NCI-H2029 treated with DMSO at 0.1 percent for 48 hours (cell line): Measurements from ENCODE around the gene INVS.

Experiments used
- DNase-seq: peaks from one replicate; lab custom pipeline; 2025; lab: John Stamatoyannopoulos, UW

Gene INVS

GRCh38 chr9:100281676-100282387, 182.8 kb downstream of the INVS start:
- DNase-seq = no peak

- DNase-seq = no peak
These were observed 183.3 kb downstream of the INVS start for GRCh38 chr9:100282388-100282719.

DNA sequence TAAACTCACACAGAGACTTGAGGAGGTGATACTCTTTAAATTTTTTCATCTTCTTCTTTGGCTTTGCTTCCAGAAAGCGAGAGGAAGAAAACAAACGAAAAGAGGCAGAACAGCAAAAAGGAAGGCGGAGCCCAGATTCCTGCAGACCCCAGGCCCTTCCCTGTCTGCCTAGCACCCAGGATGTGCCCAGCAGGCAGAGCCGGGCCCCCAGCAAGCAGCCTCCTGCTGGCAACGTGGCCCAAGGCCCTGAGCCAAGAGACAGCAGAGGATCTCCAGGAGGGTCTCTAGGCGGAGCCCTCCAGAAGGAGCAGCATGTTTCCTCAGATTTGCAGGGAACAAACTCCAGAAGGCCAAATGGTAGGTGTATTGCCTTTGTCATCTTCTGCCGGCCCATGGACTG, 185.2 kb downstream of the INVS start:
- DNase-seq = no peak

DNA sequence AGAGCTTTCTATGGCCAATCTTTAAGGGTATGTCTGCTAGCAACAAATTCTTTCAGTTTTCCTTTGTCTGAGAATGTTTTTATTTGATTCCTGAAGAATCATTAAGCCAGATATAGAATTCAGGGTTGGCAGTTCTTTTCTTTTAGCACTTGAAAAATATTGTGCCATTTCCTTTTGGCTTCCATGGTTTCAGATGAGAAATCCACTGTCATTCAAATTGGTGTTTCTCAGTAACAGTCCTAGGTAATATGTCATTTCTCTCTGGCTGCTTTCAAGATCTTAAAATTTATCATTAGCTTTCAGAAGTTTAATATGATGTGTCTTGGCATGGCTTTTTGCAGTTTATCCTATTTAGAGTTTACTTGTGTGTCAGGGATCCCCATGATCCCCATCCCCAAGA, 186.0 kb downstream of the INVS start:
- DNase-seq = no peak

- DNase-seq = no peak
These were observed 186.6 kb downstream of the INVS start for GRCh38 chr9:100285601-100286000.

DNA sequence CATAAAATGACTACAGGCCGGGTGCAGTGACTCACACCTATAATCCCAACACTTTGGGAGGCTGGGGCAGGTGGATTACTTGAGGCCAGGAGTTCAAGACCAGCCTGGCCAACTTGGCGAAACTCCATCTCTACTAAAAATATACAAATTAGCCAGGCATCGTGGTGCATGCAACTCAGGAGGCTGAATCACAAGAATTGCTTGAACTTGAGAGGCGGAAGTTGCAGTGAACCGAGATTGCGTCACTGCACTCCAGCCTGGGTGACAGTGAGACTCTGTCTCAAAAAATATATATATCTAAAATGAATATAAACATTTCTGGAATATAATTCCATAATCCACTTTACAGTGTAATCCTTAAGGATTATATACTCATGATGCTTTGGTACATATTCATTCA, 187.2 kb downstream of the INVS start:
- DNase-seq = no peak

- DNase-seq = no peak
These were observed 188.1 kb downstream of the INVS start for GRCh38 chr9:100287186-100287585.

DNA sequence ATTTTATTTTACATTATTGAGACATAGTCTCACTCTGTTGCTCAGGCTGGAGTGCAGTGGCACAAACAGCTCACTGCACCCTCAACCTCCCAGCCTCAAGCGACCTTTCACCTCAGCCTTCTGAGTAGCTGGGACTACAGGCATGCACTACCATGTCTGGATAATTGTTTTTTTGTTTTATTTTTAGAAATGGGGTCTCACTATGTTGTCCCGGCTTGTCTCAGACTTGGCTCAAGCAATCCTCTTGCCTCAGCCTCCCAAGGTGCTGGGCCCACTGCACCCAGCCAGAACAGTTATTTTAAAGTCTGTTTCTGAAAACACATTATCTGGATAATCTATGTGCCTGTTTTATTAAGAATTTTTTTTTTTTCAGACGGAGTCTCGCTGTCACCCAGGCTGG, 191.7 kb downstream of the INVS start:
- DNase-seq = no peak

- no peak for DNase-seq
These were observed 193.4 kb downstream of the INVS start for GRCh38 chr9:100292414-100292813.

DNA sequence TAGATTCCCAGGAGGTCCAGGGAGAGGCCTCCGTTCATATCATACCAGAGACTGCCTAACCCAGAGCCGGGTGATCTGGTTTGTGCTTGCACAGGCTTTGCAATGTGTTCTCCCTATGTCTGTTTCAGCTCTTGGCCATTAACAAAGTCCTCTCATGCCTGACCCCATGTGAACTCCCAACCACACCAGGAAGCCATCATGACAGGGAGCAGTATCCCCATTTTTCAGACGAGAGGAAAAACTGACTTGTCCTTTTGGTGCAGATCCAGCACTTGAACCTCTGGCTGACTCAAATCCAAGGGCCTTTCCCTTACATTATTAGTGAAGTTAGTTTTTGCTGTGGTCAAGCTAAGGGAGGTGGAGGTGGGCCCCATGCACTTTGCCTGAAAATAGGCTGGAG, 195.3 kb downstream of the INVS start:
- DNase-seq = no peak

DNA sequence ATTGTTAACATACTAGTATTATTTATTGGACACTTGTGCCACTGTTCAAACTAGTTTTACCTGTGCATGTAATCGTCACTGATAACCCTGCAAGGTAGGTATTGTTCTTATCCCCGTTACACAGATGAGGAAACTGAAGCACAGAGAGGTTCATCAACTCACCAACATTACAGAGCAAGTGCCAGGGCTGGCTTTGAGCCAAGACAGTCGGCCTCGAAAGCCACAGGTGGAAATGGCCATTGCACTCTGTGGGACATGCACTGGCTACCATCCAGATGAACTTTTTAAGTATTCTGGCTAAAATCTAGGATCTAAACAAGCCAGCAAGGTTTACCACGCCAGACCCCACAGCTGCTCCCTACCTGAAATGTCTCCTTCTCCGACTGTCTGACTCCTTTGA, 195.8 kb downstream of the INVS start:
- no peak for DNase-seq

DNA sequence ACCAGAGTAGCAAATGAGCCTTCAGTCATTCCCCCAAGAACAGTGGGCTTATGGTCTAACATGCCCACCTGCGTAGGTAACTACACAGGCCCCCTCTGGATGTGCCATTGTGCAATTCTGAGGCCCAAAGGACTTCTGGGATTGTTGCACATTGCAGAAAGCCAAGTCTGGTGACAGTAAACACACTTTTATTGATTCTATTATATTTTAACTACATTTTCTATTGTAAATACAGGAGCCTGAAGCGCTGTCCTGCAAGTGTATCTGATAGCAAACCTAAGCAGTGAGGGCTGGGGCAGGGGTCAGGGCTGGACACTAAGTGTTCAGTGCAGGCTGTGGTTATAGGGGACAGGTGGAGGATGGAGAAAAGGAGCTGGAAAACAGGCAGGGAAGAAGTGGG, 196.2 kb downstream of the INVS start:
- DNase-seq = no peak

DNA sequence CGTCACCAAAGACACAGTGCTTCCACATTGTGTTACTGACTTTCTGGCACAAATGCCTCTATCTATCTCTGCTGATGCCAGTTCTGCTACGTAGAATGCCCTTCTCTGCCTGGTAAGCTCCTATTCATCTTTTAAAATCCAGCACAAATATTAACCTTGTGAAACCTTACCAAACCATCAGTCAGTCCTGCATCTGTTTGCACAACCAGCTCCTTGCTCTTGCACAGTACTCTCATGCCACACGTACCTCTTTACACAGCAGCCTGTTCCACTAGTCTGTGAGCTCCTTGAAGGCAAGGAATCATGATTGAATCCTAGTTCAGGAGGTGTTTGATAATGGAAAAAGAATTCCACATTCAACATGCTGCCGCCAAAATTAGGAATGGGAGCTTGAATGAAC, 197.4 kb downstream of the INVS start:
- DNase-seq = no peak

- no peak for DNase-seq
These were observed 199.3 kb downstream of the INVS start for GRCh38 chr9:100298378-100298777.

GRCh38 chr9:100303747-100304146, 204.7 kb downstream of the INVS start:
- DNase-seq = no peak

GRCh38 chr9:100306283-100306682, 207.2 kb downstream of the INVS start:
- no peak for DNase-seq

DNA sequence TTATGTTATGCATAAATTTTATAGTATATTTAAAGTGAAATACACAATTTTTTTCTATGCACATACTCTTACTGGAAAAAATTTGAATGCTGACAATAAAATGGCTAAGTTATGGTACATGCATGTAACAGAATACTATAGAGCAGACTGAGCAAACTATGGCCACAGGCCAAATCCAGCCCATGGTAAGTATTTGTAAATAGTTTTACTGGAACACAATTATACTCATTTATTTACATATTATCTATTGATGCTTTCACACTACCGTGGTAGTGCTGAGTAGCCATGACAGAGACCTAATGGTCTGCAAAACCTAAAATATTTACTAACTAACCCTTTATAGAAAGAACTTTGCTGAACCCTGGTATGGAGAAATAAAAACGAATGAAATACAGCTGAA, 208.0 kb downstream of the INVS start:
- DNase-seq = no peak

DNA sequence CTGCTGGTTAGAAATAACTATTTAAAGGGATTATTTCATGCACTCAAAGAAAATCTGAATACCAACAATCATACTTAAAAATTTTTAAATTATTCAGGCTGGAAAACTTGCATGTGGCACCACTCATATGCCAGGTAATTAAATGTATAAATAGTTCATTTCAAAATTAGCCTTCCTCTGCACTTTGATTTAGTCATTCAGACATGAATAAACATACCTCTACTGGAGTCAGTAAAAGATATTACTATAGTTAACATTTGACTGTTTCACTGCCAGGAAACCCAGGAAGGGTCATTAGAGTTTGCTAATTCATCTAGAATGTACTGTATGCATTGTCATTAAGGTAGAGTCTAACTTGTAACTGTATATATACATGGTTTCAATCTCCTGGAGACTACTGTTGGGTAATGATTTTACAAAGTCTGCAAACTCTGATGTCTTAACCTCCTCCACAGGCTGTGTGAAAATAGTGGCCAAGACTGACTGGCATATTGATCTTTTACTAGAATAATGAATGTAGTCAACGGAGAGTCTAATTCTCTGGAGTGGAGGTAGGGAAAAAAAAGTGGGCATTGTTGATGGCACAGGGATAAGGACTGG, 210.0 kb downstream of the INVS start:
- DNase-seq = no peak

DNA sequence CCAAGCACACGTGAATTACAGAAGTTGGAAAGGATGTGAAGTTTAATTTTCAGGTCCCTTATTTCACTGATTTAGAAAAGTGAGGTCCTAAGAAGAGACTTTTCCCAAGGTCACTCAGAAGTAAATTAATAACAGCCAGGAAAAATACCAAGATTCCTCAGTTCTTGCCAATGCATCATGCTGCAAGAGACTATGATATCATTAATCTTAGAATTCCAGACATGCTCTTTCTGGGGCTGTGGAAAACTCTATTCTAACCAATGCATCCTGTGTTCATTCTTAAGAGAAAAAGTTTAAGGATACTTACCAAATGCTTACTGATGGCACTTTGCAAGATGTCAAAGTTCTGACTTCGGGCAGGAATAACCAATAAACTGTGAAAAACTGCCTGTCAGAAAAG, 210.9 kb downstream of the INVS start:
- no peak for DNase-seq

GRCh38 chr9:100315561-100315960, 216.5 kb downstream of the INVS start:
- DNase-seq = no peak

GRCh38 chr9:100317706-100318105, 218.7 kb downstream of the INVS start:
- DNase-seq = no peak

GRCh38 chr9:100322954-100323536, 224.0 kb downstream of the INVS start:
- DNase-seq = peak; percentile 16

- no peak for DNase-seq
These were observed 225.7 kb downstream of the INVS start for GRCh38 chr9:100324594-100325200.
